G401.6 (cell line): ENCODE data around the gene PRCP.

Experiments used
- FAIRE-seq: peaks from 2 replicates; lab custom pipeline; 2012; peaks lifted over from hg19 to GRCh38; lab: Jason Lieb, UNC

Gene PRCP

DNA sequence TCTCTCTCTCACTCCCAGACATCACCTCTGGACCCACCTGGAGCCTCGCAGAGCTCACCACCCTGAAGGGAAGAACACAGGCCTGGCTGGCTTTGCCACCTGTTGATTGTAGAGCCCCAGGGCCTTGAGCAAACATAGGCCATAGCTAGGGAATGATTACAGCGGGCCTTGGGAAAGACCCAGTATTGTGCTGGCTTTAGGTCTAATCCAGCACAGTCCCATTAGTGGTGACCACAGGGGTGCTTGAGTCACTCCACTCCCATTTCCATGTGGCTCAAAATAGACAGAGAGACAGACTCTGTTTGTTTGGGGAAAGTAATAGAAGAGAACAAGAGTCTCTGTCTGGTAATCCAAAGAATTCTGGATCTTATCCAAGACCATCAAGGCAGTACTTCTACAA lies 123.9 kb downstream of the PRCP start:
- no peak for FAIRE-seq

GRCh38 chr11:82775736-82776346 lies 124.4 kb downstream of the PRCP start:
- FAIRE-seq: no peak

GRCh38 chr11:82775218-82775617 lies 125.0 kb downstream of the PRCP start:
- FAIRE-seq: no peak
